Hepatocyte (in vitro differentiated cells): ENCODE results near the gene CES3. TPM values are rescaled to one million over a fixed set of nuclear protein-coding genes. Genes with fewer than 3 reads are reported as not detected.
"Not testable (repeated sequence)": the region's sequence is repeated elsewhere in the genome, so short reads cannot be mapped to it uniquely, and the experiment has no call there.

Experiments used
- DNase-seq: peaks from one replicate; pipeline ENCODE4 v3.0.0-alpha.2; 2016; ENCODE audit warnings: low spot score
- H2AFZ ChIP-seq: fragments of 200-600 bp; sonication (generic); 2 replicates; pipeline ENCODE4 v1.6.0; 2016; ENCODE audit warnings: antibody characterized with exemption, mild to moderate bottlenecking
- H3K27ac ChIP-seq: fragments of 200-600 bp; sonication (generic); 2 replicates; pipeline ENCODE4 v1.5.1; 2016; ENCODE audit warnings: mild to moderate bottlenecking
- H3K27me3 ChIP-seq: fragments of 200-600 bp; sonication (generic); 2 replicates; pipeline ENCODE4 v1.6.1; 2016
- H3K36me3 ChIP-seq: fragments of 200-600 bp; sonication (generic); replicated peaks from 2 replicates; pipeline ENCODE4 v1.5.1; 2016; ENCODE audit warnings: low read depth; ENCODE audit not compliant: insufficient read depth
- H3K4me1 ChIP-seq: fragments of 200-600 bp; sonication (generic); 2 replicates; pipeline ENCODE4 v1.5.1; 2016; ENCODE audit warnings: mild to moderate bottlenecking, moderate library complexity; ENCODE audit not compliant: insufficient read depth
- H3K4me2 ChIP-seq: fragments of 200-600 bp; sonication (generic); 2 replicates; pipeline ENCODE4 v1.6.0; 2016
- H3K4me3 ChIP-seq: fragments of 200-600 bp; sonication (generic); 2 replicates; pipeline ENCODE4 v1.5.1; 2016; ENCODE audit warnings: mild to moderate bottlenecking
- H3K79me2 ChIP-seq: fragments of 200-600 bp; sonication (generic); 2 replicates; pipeline ENCODE4 v1.6.0; 2017; ENCODE audit warnings: mild to moderate bottlenecking
- H3K9me2 ChIP-seq: fragments of 200-600 bp; sonication (generic); replicated peaks from 2 replicates; pipeline ENCODE4 v1.6.0; 2017; ENCODE audit warnings: mild to moderate bottlenecking; ENCODE audit not compliant: insufficient read depth
- H3K9me3 ChIP-seq: fragments of 200-600 bp; sonication (generic); 2 replicates; pipeline ENCODE4 v1.5.1; 2016; ENCODE audit warnings: low read depth, mild to moderate bottlenecking
- H4K20me1 ChIP-seq: fragments of 200-600 bp; sonication (generic); 2 replicates; pipeline ENCODE4 v1.6.0; 2016; ENCODE audit warnings: mild to moderate bottlenecking; ENCODE audit not compliant: insufficient read depth, poor library complexity, severe bottlenecking
- EZH2 ChIP-seq: fragments of 200-600 bp; sonication (generic); IDR thresholded peaks from 2 replicates; pipeline ENCODE4 v1.6.1; 2016; ENCODE audit warnings: antibody characterized with exemption, mild to moderate bottlenecking, borderline replicate concordance
- EZH2phosphoT487 ChIP-seq: fragments of 200-600 bp; sonication (generic); IDR thresholded peaks from one replicate; pipeline ENCODE4 v1.6.1; 2018; ENCODE audit warnings: antibody characterized with exemption, mild to moderate bottlenecking, low read depth, moderate library complexity; ENCODE audit not compliant: unreplicated experiment, severe bottlenecking
- WGBS: methylation state at CpG from one replicate; pipeline ENCODE4 v1.1.6; 2016; ENCODE audit warnings: low lambda C conversion rate; ENCODE audit errors: missing lambda C conversion rate; 5-methylcytosine and 5-hydroxymethylcytosine counted together
- polyA plus RNA-seq: library from polyadenylated mRNA; unstranded; fragments of >200 nt; fragmentation: Nextera tagmentation; extraction: Ambion mirVana; gene quantifications from 2 replicates; pipeline ENCODE4 v1.2.1, GENCODE V29; 2016
- total RNA-seq: library from RNA; depleted of rRNA; stranded (reverse); fragments of >200 nt; gene quantifications from 2 replicates; pipeline ENCODE4 v1.2.3, GENCODE V29; 2014
- TF ChIP-seq, protein P1 (sequence below): fragments of 200-600 bp; sonication (generic); IDR thresholded peaks from 2 replicates; pipeline ENCODE4 v1.5.1; 2016; ENCODE audit warnings: antibody characterized with exemption, mild to moderate bottlenecking; ENCODE audit not compliant: poor library complexity

Gene CES3
- total and polyA plus RNA-seq, 2 experiments from 2014 or later = 1.7 to 3.8 TPM

DNA sequence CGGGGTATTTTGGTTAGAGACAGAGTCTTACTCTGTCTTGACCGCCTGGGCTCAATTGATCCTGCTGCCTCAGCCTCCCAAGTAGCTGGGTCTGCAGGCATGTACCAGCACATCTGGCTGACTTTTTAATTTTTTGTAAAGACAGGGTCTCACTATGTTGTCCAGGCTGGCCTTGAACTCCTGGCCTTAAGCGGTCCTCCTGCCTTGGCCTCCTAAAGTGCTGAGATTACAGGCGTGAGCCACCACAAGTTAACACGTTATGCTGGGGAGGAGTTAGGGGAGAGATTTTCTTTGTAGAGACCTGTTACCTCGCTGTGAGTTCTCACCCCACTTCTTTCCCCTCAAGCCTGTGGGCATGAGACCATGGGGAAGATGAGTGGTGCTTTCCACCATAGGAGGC, 25.5 kb downstream of the CES3 start:
- Histone ChIP-seq H3K9me3 (no peaks in the 10 kb centered on the region), H3K9me2 (no peaks in the 10 kb centered on the region), H4K20me1 (no peaks in the 10 kb centered on the region), H3K4me3 (no peak overlapping the region), H3K27me3 (no peaks in the 10 kb centered on the region), H3K4me2 (no peak overlapping the region), H3K79me2 (no peaks in the 10 kb centered on the region), H3K27ac (no peak overlapping the region), H3K36me3 (no peaks in the 10 kb centered on the region), H3K4me1 (no peaks in the 10 kb centered on the region), H2AFZ (no peak overlapping the region)
- WGBS = 92% methylated on average over 6 of the region's 6 CpGs
- TF ChIP-seq, protein P1, sequence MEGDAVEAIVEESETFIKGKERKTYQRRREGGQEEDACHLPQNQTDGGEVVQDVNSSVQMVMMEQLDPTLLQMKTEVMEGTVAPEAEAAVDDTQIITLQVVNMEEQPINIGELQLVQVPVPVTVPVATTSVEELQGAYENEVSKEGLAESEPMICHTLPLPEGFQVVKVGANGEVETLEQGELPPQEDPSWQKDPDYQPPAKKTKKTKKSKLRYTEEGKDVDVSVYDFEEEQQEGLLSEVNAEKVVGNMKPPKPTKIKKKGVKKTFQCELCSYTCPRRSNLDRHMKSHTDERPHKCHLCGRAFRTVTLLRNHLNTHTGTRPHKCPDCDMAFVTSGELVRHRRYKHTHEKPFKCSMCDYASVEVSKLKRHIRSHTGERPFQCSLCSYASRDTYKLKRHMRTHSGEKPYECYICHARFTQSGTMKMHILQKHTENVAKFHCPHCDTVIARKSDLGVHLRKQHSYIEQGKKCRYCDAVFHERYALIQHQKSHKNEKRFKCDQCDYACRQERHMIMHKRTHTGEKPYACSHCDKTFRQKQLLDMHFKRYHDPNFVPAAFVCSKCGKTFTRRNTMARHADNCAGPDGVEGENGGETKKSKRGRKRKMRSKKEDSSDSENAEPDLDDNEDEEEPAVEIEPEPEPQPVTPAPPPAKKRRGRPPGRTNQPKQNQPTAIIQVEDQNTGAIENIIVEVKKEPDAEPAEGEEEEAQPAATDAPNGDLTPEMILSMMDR = no peak
- TF ChIP-seq EZH2 = no peak
- no peak for TF ChIP-seq EZH2phosphoT487
- DNase-seq = no peak

DNA sequence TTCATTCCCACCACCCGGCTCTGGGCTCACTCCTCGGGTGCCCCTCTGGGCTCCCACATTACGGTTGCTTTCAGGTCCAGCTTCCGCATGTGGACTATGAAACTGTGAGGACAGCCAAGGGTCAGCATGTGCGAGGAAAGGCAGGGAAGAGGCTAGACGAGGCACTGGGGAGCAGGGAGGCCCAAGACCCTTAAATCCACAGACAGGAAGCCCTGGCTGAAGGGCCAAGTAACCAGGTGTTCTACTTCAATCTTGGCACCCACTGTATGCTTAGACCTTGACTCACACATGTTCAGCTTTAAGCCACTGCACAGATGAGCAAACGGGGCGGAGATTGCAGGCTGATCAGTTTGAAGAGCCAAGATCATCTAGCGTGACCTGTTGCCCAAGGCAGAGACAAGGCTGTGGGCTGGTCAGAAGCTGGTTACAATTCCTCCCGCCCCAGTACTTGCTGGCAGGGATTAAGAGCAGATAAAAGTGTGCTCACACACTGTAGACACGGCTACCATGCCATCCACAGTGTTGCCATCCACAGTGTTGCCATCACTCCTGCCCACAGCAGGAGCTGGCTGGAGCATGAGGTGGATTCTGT, 27.2 kb downstream of the CES3 start, which contains the start of gene CES4A:
Gene CES4A (plus strand): TSS at position 393 of the 592 bp plus-strand sequence. CDS start 184 bp downstream, at position 577.
- Histone ChIP-seq H2AFZ (no peak within 1 kb of the TSS), H4K20me1 (no peaks in the 10 kb centered on the region), H3K27me3 (no peaks in the 10 kb centered on the region), H3K27ac (no peak within 1 kb of the TSS), H3K36me3 (no peaks in the 10 kb centered on the region), H3K4me3 (no peak within 1 kb of the TSS), H3K4me2 (no peak within 1 kb of the TSS), H3K4me1 (no peaks in the 10 kb centered on the region), H3K9me2 (no peaks in the 10 kb centered on the region), H3K79me2 (no peaks in the 10 kb centered on the region), H3K9me3 (no peaks in the 10 kb centered on the region)
- TF ChIP-seq EZH2 = no peak
- 69% methylated on average over 11 of the region's 11 CpGs for WGBS
- peak; percentile 53 for DNase-seq

DNA sequence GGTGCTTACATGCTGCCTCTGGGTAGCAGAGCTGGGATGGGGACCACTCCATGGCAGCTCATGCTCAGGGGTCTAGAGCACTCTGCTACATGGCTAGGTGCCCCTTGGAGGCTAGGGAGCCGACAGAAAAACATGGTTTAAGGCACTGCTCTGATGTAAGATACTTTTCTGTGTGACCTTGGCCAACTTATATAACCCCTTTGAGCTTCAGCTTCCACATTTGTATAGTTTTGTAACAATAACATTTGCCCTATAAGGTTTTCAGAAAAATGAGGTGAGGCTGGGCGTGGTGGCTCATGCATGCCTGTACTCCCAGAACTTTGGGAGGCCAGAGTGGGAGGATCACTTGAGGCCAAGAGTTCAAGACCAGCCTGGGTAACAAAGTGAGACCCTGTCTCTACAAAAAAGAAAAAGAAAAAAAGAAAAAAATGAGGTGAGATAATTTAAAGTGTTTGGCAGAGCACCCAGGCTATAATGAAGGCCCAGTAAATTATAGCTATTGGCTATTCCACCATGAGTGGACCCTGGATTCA, 30.5 kb downstream of the CES3 start:
- no peak for DNase-seq
- Histone ChIP-seq H3K9me2 (no peaks in the 10 kb centered on the region), H3K4me1 (peaks cover under 1% of the 10 kb centered on the region), H2AFZ (no peak overlapping the region), H4K20me1 (no peaks in the 10 kb centered on the region), H3K36me3 (no peaks in the 10 kb centered on the region), H3K4me2 (no peak overlapping the region), H3K79me2 (no peaks in the 10 kb centered on the region), H3K27me3 (no peaks in the 10 kb centered on the region), H3K27ac (no peak overlapping the region), H3K4me3 (no peak overlapping the region), H3K9me3 (no peaks in the 10 kb centered on the region)
- TF ChIP-seq, protein P1 = no peak
- no peak for TF ChIP-seq EZH2phosphoT487
- TF ChIP-seq EZH2 = no peak
- 91% methylated on average over 2 of the region's 2 CpGs for WGBS

DNA sequence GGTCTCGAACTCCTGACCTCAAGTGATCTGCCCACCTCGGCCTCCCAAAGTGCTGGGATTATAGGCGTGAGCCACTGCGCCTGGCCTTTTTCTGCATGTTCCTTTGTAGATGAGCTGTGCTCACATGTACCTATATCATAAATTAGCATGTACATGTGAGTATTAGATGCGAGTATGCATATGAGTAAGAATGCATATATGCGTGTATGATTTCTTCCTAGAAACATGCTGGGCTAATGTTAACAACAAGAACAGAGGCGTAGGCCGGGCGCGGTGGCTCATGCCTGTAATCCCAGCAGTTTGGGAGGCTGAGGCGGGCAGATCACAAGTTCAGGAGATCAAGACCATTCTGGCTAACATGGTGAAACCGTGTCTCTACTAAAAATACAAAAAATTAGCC, 32.5 kb downstream of the CES3 start:
- H3K79me2 ChIP-seq, H3K4me3 ChIP-seq, H3K4me2 ChIP-seq, H3K27ac ChIP-seq, H3K4me1 ChIP-seq, H3K36me3 ChIP-seq, H3K9me3 ChIP-seq, H2AFZ ChIP-seq, H3K27me3 ChIP-seq, H3K9me2 ChIP-seq, DNase-seq, H4K20me1 ChIP-seq: not testable (repeated sequence)
- 95% methylated on average over 12 of the region's 12 CpGs for WGBS
